Endothelial cell of umbilical vein (primary cell): Measurements from ENCODE around the gene LGALS4. TPM values are rescaled to one million over a fixed set of nuclear protein-coding genes. Genes with fewer than 3 reads are reported as not detected.
"Not testable (repeated sequence)": the region's sequence is repeated elsewhere in the genome, so short reads cannot be mapped to it uniquely, and the experiment has no call there.

Experiments used
- BruUV-seq: library from RNA; stranded (reverse); fragments of 400-500 nt; replicated peaks from 2 replicates; lab custom pipeline; 2021; lab: Mats Ljungman, UMichigan
- CTCF ChIA-PET: fragments of 300-600, 350-600 bp; sonication (Branson Sonifier 250); formaldehyde crosslinking; loops from one replicate; lab custom pipeline; 2021; ENCODE audit warnings: antibody characterized with exemption, inconsistent platforms; lab: Charles Lee
- POLR2A ChIA-PET: fragments of 300-600, 350-600 bp; sonication (Branson Sonifier 250); formaldehyde crosslinking; loops from one replicate; lab custom pipeline; 2021; ENCODE audit warnings: antibody characterized with exemption, inconsistent platforms; lab: Charles Lee
- DNase-seq: peaks from one replicate; pipeline ENCODE4 v3.0.0-alpha.2; 2011; ENCODE audit warnings: low read depth, low spot score
- FAIRE-seq: peaks from 2 replicates; lab custom pipeline; 2011; peaks lifted over from hg19 to GRCh38; lab: Jason Lieb, UNC
- H2AFZ ChIP-seq: 2 replicates; pipeline ENCODE4 v1.6.0; 2012; ENCODE audit warnings: low read depth, low read length, control low read depth, inconsistent platforms
- H3K27ac ChIP-seq: 2 replicates; pipeline ENCODE4 v1.5.1; 2011; ENCODE audit warnings: low read depth, mild to moderate bottlenecking, control low read depth, low read length, moderate library complexity; ENCODE audit not compliant: insufficient read depth
- H3K27me3 ChIP-seq, 2 experiments: 2 replicates each; pipeline versions ENCODE4 v1.6.0 to v1.6.1; 2011; ENCODE audit warnings: low read length in 2 of 2, mixed read lengths in 1 of 2; ENCODE audit not compliant: control insufficient read depth in 2 of 2, insufficient read depth in 2 of 2
- H3K36me3 ChIP-seq, 2 experiments: 2 replicates in 1 of 2; 3 replicates in 1 of 2; pipeline ENCODE4 v1.5.1; 2011; ENCODE audit warnings: low read length in 2 of 2, mild to moderate bottlenecking in 1 of 2, moderate library complexity in 1 of 2; ENCODE audit not compliant: control insufficient read depth in 2 of 2, insufficient read depth in 2 of 2; ENCODE audit errors: extremely low read depth in 1 of 2
- H3K4me1 ChIP-seq: 3 replicates; pipeline ENCODE4 v1.5.1; 2011; ENCODE audit warnings: mild to moderate bottlenecking, low read length; ENCODE audit not compliant: control insufficient read depth, insufficient read depth; ENCODE audit errors: extremely low read depth
- H3K4me2 ChIP-seq: 2 replicates; pipeline ENCODE4 v1.6.1; 2011; ENCODE audit warnings: low read length, control low read depth, mixed read lengths; ENCODE audit not compliant: insufficient read depth
- H3K4me3 ChIP-seq, 3 experiments: fragments of 200-600 bp in 1 of 3; sonication (generic), shearing (Covaris generic) in 1 of 3; replicated peaks in 1 of 3; 2 replicates each; pipeline ENCODE4 v1.5.1; 2011 to 2016; ENCODE audit warnings: control low read depth in 3 of 3, low read length in 3 of 3, mild to moderate bottlenecking in 2 of 3, inconsistent platforms in 1 of 3, low read depth in 1 of 3, moderate library complexity in 1 of 3; ENCODE audit not compliant: insufficient read depth in 1 of 3
- H3K79me2 ChIP-seq: 2 replicates; pipeline ENCODE4 v1.6.0; 2012; ENCODE audit warnings: low read length, inconsistent platforms; ENCODE audit not compliant: control insufficient read depth, insufficient read depth
- H3K9ac ChIP-seq: replicated peaks from 2 replicates; pipeline ENCODE3; 2011; ENCODE audit warnings: low read length, control low read depth; ENCODE audit not compliant: insufficient read depth; ENCODE audit errors: extremely low read depth
- H3K9me1 ChIP-seq: replicated peaks from 3 replicates; pipeline ENCODE4 v1.6.0; 2011; ENCODE audit warnings: mild to moderate bottlenecking, low read length; ENCODE audit not compliant: control insufficient read depth, insufficient read depth; ENCODE audit errors: extremely low read depth
- H3K9me3 ChIP-seq: replicated peaks from 2 replicates; pipeline ENCODE4 v1.5.1; 2012; ENCODE audit warnings: low read length, inconsistent platforms; ENCODE audit not compliant: control insufficient read depth, insufficient read depth
- H4K20me1 ChIP-seq: replicated peaks from 2 replicates; pipeline ENCODE3; 2011; ENCODE audit warnings: mild to moderate bottlenecking, low read length; ENCODE audit not compliant: control insufficient read depth, insufficient read depth; ENCODE audit errors: extremely low read depth
- dilution Hi-C: fragments of 300-500 bp; cut with MboI; formaldehyde crosslinking; loops from one replicate; pipeline ENCODE4 v1.15.0; 2019; ENCODE audit warnings: low sequenced_read_pairs; ENCODE audit not compliant: extremely low pct_ligation_motif_present
- intact Hi-C: fragments of 100-400 bp; cut with micrococcal nuclease; formaldehyde crosslinking; loops from one replicate; pipeline ENCODE4 v1.10.0; 2022
- polyA plus RNA-seq, 4 experiments: library from polyadenylated mRNA; depleted of rRNA in 3 of 4; stranded (reverse) in 3 of 4; unstranded in 1 of 4; fragments of >200 nt; gene quantifications; 2 replicates each; pipeline versions ENCODE4 v1.2.1 to v1.2.3, GENCODE V29; 2011 to 2012; ENCODE audit warnings: missing spikeins in 1 of 4
- total RNA-seq: library from RNA; stranded (reverse); gene quantifications from 2 replicates; pipeline ENCODE4 v1.2.3, GENCODE V29; 2021

The LGALS4 gene
- total and polyA plus RNA-seq, 2 donors (not counting 3 experiments of a cell fraction or from before 2014, with no cell fraction given): 0.19 TPM; not detected in 1

DNA sequence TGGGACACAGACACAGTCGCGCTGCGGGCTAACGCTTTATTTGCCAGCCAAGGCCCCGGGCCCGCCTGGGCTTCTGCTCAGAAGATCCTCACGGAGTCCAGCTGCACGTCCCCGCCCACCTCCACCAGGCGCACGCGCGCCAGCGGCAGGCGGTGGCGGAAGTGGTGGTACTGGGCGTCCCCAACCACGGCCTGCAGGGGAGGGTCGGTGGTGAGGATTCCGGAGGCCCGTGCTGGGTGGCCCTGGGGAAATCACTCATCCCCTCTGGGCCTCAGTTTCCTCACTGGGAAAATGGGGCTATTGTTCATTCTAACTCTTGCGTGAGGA is 41.8 kb downstream of the LGALS4 start:
- H3K79me2 ChIP-seq, H3K27ac ChIP-seq, H3K4me2 ChIP-seq, DNase-seq, dilution Hi-C loops, H3K9me1 ChIP-seq, H3K9ac ChIP-seq, CTCF ChIA-PET, BruUV-seq, H4K20me1 ChIP-seq, H3K36me3 ChIP-seq, H3K9me3 ChIP-seq, H3K4me3 ChIP-seq, H2AFZ ChIP-seq, H3K27me3 ChIP-seq, POLR2A ChIA-PET, intact Hi-C loops, H3K4me1 ChIP-seq: not testable (repeated sequence)
- FAIRE-seq: peak; percentile 99

DNA sequence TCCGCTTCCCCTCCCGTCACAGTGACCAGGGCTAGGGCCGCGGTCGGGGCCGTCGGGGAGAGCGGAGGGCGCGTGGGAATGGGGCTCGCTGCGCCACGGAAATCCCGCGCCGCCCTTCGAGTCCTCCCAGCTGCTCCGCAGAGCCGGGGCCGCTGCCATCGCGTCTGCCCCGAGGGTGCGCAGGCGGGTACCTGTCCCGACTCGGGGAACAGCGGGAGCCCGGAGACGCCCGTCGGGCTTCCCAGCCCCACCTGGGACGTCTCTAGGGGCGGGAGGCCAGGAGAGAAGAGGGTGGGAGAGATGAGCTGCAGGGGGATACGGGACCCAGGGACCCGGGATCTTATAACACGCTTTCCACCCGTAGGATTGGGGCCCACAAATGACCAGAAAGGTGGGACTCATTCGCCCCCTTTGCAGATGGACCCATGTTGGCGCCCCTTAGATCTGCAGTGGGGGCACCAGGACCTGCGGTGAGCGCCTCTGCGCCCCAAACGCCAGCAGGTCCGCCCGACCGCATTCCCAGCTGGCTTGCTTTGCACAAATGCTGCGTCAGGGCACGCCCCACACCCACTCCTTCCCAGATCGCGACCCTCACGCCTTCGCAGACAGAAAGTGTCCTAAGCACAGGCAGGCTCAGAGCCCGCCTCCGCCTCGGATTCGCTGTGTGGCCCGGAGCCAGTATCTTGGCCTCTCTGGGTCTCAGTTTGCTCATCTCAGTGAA is 42.4 kb downstream of the LGALS4 start:
- CTCF ChIA-PET: interaction anchor here (0.6 to 1.7 kb wide), 25 partner anchors 8 to 368 kb away, joined by 3 to 24 read pairs (median 5); partner anchors contain the start of genes ECH1, FAM98C, LGALS4 and MRPS12
- H3K4me2 ChIP-seq, H3K79me2 ChIP-seq, BruUV-seq, DNase-seq, intact Hi-C loops, H3K9ac ChIP-seq, H3K4me1 ChIP-seq, H4K20me1 ChIP-seq, H3K9me3 ChIP-seq, H3K9me1 ChIP-seq, H3K27ac ChIP-seq, FAIRE-seq, dilution Hi-C loops, H3K36me3 ChIP-seq, H3K27me3 ChIP-seq: not testable (repeated sequence)
- Histone ChIP-seq H3K4me3 (peak overlapping the region in 1 of 3 experiments; percentile 18), H2AFZ (peak overlapping the region; percentile 66)
- POLR2A ChIA-PET: interaction anchor here (1.0 kb wide), 1 partner anchor 79 kb away, joined by 5 read pairs; no protein-coding TSS in a partner anchor
